Esophagus squamous epithelium (tissue), 4 donors: Measurements from ENCODE around the gene SUPT20HL1.

Experiments used
- POLR2A ChIP-seq, 4 donors: fragments of 450-650 bp; IDR thresholded peaks; one replicate each; pipeline ENCODE4 v1.6.1; 2017; ENCODE audit warnings: antibody characterized with exemption in 4 of 4, mild to moderate bottlenecking in 4 of 4, moderate library complexity in 3 of 4
- TF ChIP-seq, protein P1 (sequence below), 6 experiments: fragments of 450-650 bp in 4 of 6; fragments of 200-600 bp in 2 of 6; sonication (generic) in 2 of 6; IDR thresholded peaks; one replicate each; pipeline ENCODE4 v1.5.1; 2016 to 2019; ENCODE audit warnings: antibody characterized with exemption in 6 of 6, mild to moderate bottlenecking in 4 of 6, moderate library complexity in 4 of 6

DNA sequence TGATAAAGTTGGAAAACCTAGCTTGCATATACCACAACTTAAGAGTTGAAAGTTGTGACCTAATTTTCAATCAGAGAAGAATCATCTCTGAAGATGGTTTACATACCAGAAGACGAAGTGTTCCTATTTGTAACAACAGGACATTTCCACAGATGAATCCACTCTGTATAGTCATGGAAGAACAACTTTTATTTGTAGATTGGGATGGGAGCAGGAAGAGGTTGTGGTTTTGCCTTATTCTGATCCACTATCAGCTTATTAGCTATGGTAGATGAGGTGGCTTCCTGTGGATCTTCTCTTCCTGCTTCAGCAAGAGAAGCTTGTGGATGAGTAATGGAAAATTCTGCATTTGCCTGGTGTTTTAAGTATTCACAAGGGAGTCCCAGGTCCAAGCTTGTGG lies 18.6 kb upstream of the SUPT20HL1 start:
- TF ChIP-seq, protein P1, sequence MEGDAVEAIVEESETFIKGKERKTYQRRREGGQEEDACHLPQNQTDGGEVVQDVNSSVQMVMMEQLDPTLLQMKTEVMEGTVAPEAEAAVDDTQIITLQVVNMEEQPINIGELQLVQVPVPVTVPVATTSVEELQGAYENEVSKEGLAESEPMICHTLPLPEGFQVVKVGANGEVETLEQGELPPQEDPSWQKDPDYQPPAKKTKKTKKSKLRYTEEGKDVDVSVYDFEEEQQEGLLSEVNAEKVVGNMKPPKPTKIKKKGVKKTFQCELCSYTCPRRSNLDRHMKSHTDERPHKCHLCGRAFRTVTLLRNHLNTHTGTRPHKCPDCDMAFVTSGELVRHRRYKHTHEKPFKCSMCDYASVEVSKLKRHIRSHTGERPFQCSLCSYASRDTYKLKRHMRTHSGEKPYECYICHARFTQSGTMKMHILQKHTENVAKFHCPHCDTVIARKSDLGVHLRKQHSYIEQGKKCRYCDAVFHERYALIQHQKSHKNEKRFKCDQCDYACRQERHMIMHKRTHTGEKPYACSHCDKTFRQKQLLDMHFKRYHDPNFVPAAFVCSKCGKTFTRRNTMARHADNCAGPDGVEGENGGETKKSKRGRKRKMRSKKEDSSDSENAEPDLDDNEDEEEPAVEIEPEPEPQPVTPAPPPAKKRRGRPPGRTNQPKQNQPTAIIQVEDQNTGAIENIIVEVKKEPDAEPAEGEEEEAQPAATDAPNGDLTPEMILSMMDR (IDR thresholded peaks at IDR 0.05) = no peak
- no peak for TF ChIP-seq POLR2A (IDR thresholded peaks at IDR 0.05)
